Superior temporal gyrus (tissue), 1 donor: ENCODE results near the gene HS1BP3.

Experiments
- DNase-seq: peaks from one replicate; pipeline ENCODE4 v3.0.0-alpha.2; 2016; ENCODE audit errors: extremely low spot score

HS1BP3 gene

GRCh38 chr2:20629581-20630171 lies 21.2 kb downstream of the HS1BP3 start:
- DNase-seq = no peak

DNA sequence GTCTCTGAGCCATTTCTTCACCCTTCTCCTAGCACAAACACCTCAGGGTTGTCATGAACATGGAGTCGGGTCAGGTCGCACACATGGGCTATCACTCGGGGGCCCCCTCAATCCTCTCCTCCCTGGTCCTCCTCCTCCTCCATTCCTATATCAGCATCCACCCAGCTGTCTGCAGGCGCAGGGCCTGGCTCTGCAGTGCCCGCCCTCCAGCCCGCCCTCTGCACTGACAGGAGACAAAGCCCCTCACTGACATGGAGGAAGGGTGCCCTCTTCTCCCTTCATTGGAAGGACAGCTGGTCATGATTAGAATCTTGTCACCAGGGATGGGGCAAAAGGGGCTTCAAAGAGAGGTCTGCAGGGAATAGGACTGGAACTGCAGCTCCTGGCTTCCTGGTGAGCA lies 21.7 kb downstream of the HS1BP3 start:
- DNase-seq = no peak

GRCh38 chr2:20627712-20628380 lies 23.1 kb downstream of the HS1BP3 start:
- no peak for DNase-seq

GRCh38 chr2:20626698-20627513 lies 24.0 kb downstream of the HS1BP3 start:
- DNase-seq = no peak

DNA sequence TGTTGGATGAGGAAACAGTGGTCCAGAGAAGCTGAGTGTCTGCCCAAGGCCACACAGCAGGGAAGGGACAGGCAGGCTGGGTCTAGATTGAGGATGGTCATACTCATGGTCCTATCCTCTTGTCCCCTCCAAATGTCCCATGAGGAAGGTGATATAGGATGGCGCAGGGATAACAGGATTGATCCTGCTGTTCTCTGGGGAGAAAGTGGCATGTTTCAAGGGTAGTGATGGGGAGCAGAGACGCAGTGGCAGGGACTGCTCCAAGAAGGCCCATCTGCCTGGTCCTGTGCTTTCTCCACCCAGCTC lies 24.6 kb downstream of the HS1BP3 start:
- no peak for DNase-seq

DNA sequence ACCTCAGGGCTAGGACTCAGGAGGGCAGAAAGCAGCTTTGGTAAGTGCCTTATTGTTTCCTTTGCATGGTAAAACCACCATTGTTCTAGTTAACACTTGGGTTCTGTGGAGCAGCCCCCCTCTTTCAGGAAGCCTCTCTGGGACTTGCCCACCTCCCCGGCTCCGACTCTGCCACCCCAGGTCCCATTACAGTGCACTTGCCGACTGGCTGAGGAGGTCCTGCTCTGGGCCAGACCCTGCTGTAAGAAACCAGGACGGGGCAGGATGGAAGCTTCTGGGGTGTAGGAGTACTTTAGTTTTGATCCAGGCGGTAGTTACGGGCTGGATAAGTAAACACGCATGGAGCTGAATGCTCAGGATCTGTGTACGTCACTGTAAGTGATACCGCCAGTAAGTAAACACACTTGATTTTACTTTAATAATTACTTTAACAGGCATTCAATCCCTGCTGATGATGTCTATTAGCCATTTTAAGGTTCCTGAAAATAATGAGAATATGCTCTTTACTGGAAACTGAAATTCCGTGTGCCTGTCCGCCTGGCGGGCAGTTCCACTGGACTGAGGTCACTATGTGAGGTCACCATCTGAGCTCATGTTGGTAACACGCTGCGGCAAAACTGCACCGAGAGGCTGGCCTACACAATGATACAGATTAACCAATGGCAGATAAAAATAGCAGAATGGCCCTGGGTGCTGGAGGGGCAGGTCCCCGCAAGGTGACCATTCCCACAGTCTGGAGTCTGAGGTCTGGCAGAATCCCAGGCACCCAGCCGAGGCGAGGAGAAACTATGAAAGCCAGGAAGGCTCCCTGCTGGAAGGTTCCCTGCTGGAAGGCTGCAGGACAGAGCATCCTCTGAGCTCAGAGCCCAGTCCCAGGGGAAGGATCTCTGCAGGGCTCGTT lies 25.2 kb downstream of the HS1BP3 start:
- DNase-seq = no peak

DNA sequence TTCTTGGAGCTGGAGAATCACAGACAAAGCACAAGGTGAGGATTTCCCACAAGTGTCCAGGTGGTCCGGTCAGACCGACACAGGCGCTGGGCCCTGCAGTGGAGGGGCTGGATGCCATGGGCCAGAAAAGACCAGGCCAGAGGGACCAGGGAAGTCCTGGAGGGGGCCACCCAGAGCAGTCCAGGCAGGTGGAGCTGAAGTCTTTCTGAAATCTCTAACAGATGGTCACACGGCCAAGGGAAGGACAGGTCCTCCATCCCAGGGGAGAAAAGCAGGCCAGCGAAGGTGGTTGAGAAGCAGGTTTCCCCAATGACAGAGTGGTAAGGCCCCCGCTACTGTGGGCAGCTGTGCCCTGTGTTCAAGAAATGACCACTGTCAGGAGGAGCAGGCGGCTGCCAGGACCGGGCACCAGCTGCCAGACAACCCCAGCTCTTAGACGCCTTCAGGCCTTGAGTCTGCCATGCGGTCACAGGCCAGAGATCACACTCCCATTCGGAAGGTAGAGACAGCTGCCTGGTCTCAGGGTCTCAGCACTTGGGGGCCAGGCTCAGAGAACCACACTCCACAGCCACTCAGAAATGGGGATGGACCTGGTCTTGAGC lies 25.9 kb downstream of the HS1BP3 start:
- DNase-seq = no peak

- no peak for DNase-seq
Observed at GRCh38 chr2:20624156-20624883, 26.6 kb downstream of the HS1BP3 start.

DNA sequence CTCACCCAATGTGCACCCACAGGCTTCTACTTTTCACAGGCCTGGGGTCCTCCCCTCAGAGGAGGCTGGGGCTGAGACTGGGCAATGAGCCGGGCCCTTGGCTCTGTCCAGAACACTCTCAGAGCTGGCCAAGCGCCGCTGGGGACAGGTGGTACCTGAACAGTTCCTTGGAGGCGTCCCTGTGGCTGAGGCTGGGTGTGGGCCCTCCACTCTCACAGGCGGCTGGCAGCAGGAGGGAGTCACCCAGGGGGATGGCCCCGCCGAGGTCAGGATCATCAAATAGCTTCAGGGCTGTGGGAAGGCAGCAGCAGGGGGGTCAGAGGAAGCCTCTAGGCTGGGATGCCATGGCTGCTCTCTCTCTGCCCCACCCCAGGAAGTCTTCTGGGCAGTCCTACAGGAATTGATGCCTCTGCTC lies 27.1 kb downstream of the HS1BP3 start:
- no peak for DNase-seq

DNA sequence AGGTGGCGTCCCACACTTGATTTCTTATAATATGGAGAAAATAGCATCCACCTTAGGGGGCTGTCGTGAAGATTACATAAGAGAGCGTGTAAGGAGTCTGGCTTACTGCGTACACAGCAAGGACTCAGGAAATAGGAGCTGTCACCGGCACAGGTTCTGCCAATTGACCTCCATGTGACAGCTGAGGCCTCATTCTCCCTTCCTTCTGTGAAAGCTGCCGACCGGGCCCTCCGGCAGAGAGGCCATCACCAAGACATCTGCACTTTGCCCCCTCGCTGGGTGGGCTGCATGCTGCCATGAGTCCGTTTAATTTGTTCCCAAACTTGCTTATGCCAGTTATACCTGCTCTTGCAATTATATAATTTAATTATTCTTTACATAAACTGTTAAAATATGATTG lies 27.7 kb downstream of the HS1BP3 start:
- DNase-seq = no peak

- DNase-seq = no peak
Observed at GRCh38 chr2:20622731-20623130, 28.2 kb downstream of the HS1BP3 start.

- no peak for DNase-seq
Observed at GRCh38 chr2:20622296-20622686, 28.6 kb downstream of the HS1BP3 start.

- DNase-seq = no peak
Observed at GRCh38 chr2:20621366-20622295, 29.3 kb downstream of the HS1BP3 start.

GRCh38 chr2:20620696-20621365 lies 30.1 kb downstream of the HS1BP3 start:
- DNase-seq = no peak

DNA sequence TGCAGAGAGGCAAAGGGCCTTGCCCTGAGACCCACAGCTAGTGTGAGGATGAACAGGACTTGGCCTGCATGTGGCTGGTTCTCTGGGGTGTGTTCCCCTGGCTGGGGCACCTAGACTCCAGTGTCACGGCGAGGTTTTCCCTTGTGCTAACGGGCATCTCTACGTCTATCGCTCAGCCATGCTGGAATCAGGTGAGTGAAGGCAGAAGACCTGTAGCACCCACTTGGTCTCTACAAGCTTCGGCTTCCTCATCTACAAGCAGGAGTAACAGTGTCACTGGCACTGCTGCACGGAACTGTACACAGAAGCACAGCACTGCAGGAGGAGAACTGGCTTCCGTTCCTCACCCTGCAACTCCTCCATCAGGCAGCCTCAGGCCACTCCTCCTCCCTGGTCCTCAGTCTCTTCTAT lies 30.6 kb downstream of the HS1BP3 start:
- no peak for DNase-seq

- DNase-seq = no peak
Observed at GRCh38 chr2:20619624-20620024, 31.3 kb downstream of the HS1BP3 start.

DNA sequence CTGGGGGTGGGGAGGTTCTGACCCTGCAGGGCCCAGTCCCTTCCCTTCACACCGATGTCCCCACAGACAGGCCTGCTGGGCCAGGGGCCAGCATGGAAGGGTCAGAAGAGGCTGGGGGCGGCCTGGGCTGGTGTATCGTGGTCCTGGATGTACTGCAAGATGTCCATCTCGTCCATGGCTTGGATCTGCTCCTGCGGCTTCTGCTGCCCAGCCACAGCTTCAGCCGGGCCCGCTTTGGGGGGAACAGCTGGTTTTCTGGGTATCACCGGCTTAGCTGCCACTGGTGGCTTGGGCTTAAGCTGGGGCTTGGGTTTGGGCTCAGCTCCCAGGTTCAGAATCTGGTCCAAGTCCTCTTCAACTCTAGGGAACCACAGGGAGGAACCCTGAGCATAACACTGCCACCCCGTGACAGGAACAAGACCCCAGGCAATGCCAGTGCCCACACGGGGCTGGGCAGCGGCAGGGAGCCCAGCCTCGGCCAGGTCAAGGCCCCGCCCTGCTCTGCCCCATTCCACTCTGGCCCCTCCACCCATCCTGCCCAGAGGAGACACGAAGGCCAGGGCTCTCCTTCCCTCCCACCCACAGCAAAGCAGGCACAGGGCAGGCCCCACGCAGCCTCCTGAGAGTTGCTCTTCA lies 31.9 kb downstream of the HS1BP3 start:
- DNase-seq = no peak

GRCh38 chr2:20618468-20618885 lies 32.4 kb downstream of the HS1BP3 start:
- no peak for DNase-seq
